Measurements from ENCODE around the gene KLK2. TPM values are rescaled to one million over a fixed set of nuclear protein-coding genes. Genes with fewer than 3 reads are reported as not detected.

KLK2 gene
- polyA plus RNA-seq, 1 donor from 2014 or later: not detected

- no peaks in the 10 kb centered on the region for H3F3A ChIP-seq (ENCODE audit: insufficient read depth, low read length, poor library complexity, severe bottlenecking)
- H3K9me2 ChIP-seq (ENCODE audit: insufficient read depth, low read length): no peaks in the 10 kb centered on the region
- no peaks in the 10 kb centered on the region for H3K27me3 ChIP-seq (ENCODE audit: insufficient read depth, low read depth, low read length)
- no peak overlapping the region for H3K4me3 ChIP-seq (ENCODE audit: low read length)
- H3K9ac ChIP-seq (ENCODE audit: low read length): no peak overlapping the region
- H3K79me2 ChIP-seq (replicated peaks; ENCODE audit: insufficient read depth, low read length): no peaks in the 10 kb centered on the region
- H2AFZ ChIP-seq (ENCODE audit: low read depth, low read length): no peak overlapping the region
- no peaks in the 10 kb centered on the region for H3K36me3 ChIP-seq (ENCODE audit: insufficient read depth, low read length)
- H4K20me1 ChIP-seq (ENCODE audit: insufficient read depth): no peaks in the 10 kb centered on the region
- no peaks in the 10 kb centered on the region for H3K9me3 ChIP-seq (ENCODE audit: low read length)
- H3K4me2 ChIP-seq (ENCODE audit: low read length): no peak overlapping the region
- no peak overlapping the region for H3K27ac ChIP-seq (ENCODE audit: low read length)
- TF ChIP-seq, protein P1, sequence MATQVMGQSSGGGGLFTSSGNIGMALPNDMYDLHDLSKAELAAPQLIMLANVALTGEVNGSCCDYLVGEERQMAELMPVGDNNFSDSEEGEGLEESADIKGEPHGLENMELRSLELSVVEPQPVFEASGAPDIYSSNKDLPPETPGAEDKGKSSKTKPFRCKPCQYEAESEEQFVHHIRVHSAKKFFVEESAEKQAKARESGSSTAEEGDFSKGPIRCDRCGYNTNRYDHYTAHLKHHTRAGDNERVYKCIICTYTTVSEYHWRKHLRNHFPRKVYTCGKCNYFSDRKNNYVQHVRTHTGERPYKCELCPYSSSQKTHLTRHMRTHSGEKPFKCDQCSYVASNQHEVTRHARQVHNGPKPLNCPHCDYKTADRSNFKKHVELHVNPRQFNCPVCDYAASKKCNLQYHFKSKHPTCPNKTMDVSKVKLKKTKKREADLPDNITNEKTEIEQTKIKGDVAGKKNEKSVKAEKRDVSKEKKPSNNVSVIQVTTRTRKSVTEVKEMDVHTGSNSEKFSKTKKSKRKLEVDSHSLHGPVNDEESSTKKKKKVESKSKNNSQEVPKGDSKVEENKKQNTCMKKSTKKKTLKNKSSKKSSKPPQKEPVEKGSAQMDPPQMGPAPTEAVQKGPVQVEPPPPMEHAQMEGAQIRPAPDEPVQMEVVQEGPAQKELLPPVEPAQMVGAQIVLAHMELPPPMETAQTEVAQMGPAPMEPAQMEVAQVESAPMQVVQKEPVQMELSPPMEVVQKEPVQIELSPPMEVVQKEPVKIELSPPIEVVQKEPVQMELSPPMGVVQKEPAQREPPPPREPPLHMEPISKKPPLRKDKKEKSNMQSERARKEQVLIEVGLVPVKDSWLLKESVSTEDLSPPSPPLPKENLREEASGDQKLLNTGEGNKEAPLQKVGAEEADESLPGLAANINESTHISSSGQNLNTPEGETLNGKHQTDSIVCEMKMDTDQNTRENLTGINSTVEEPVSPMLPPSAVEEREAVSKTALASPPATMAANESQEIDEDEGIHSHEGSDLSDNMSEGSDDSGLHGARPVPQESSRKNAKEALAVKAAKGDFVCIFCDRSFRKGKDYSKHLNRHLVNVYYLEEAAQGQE (IDR thresholded peaks at IDR 0.05; ENCODE audit: borderline replicate concordance): no peak
- TF ChIP-seq POLR2AphosphoS5 (IDR thresholded peaks at IDR 0.05) (no peak), EZH2 (IDR thresholded peaks at IDR 0.05; ENCODE audit: borderline replicate concordance, insufficient read depth, low read length, poor library complexity, severe bottlenecking) (no peak), EP300 (conservative IDR thresholded peaks at IDR 0.05; ENCODE audit: poor library complexity, severe bottlenecking) (no peak), TAF1 (IDR thresholded peaks at IDR 0.05; ENCODE audit: low read depth) (no peak), MXI1 (conservative IDR thresholded peaks at IDR 0.05; ENCODE audit: poor library complexity, severe bottlenecking) (no peak), SMC3 (conservative IDR thresholded peaks at IDR 0.05; ENCODE audit: poor library complexity) (no peak), RAD21 (conservative IDR thresholded peaks at IDR 0.05) (no peak), CTCF (IDR thresholded peaks at IDR 0.05; ENCODE audit: poor library complexity, severe bottlenecking) (no peak)
These were observed 20.0 kb downstream of the KLK2 start for GRCh38 chr19:50893047-50893736.

DNA sequence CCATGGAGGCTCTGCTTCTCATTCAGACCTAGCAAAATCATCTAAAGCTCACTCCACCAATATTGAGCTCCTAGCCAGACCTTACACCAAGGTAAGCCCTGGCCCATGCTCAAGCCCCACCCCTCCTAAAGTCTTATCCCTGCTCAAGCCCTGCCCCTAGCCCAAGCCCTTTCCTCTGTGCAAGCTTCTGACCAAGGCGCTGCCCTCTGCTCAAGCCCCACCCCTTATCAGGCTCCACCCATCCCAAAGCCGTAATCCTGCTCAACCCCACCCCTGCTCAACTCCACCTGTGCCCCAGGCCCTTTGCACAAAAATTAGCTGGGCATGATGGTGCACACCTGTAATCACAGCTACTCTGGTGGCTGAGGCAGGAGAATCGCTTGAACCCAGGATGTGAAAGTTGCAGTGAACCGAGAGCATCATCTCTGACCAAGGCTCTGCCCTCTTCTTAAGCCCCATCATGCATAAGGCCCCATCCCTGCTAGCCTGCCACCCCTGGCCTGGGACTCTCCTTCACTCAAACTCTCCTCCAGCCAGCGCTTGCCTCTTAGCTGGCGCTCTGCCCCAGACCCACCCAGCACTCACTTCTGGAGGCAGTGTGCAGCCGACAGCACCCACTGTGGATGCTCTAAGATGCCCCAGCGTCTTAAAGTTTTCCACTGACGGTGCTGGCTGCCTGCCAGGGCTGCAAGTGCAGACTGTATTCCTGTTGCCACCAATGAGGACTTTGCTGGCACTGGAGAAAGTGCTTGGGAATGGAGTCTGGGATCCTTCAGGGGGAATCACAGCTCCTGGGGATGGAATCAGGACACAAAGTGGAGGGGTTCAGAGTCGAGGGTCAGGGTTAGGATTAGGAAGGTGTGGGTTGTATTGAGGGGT, 21.5 kb downstream of the KLK2 start:
- Histone ChIP-seq H3K27me3 (ENCODE audit: insufficient read depth, low read depth, low read length) (no peaks in the 10 kb centered on the region), H3K36me3 (ENCODE audit: insufficient read depth, low read length) (no peaks in the 10 kb centered on the region), H3K79me2 (replicated peaks; ENCODE audit: insufficient read depth, low read length) (no peaks in the 10 kb centered on the region), H3K9ac (ENCODE audit: low read length) (no peak overlapping the region), H3K27ac (ENCODE audit: low read length) (no peak overlapping the region), H4K20me1 (ENCODE audit: insufficient read depth) (no peaks in the 10 kb centered on the region), H2AFZ (ENCODE audit: low read depth, low read length) (no peak overlapping the region), H3K9me3 (ENCODE audit: low read length) (no peaks in the 10 kb centered on the region), H3K9me2 (ENCODE audit: insufficient read depth, low read length) (no peaks in the 10 kb centered on the region), H3K4me3 (ENCODE audit: low read length) (no peak overlapping the region), H3K4me2 (ENCODE audit: low read length) (no peak overlapping the region), H3F3A (ENCODE audit: insufficient read depth, low read length, poor library complexity, severe bottlenecking) (no peaks in the 10 kb centered on the region)
- TF ChIP-seq RAD21 (conservative IDR thresholded peaks at IDR 0.05): no peak
- TF ChIP-seq TAF1 (IDR thresholded peaks at IDR 0.05; ENCODE audit: low read depth): no peak
- TF ChIP-seq SMC3 (conservative IDR thresholded peaks at IDR 0.05; ENCODE audit: poor library complexity): no peak
- no peak for TF ChIP-seq CTCF (IDR thresholded peaks at IDR 0.05; ENCODE audit: poor library complexity, severe bottlenecking)
- no peak for TF ChIP-seq EZH2 (IDR thresholded peaks at IDR 0.05; ENCODE audit: borderline replicate concordance, insufficient read depth, low read length, poor library complexity, severe bottlenecking)
- TF ChIP-seq, protein P1 (IDR thresholded peaks at IDR 0.05; ENCODE audit: borderline replicate concordance): no peak
- TF ChIP-seq MXI1 (conservative IDR thresholded peaks at IDR 0.05; ENCODE audit: poor library complexity, severe bottlenecking): no peak
- TF ChIP-seq POLR2AphosphoS5 (IDR thresholded peaks at IDR 0.05): no peak
- TF ChIP-seq EP300 (conservative IDR thresholded peaks at IDR 0.05; ENCODE audit: poor library complexity, severe bottlenecking): no peak

Measured in neural cell (in vitro differentiated cells).